Spleen (tissue), 7 donors: ENCODE data around the gene PPIC.

Experiments used
- CTCF ChIP-seq, 11 experiments: fragments of 200-600 bp in 7 of 11; fragments of 450-650 bp in 4 of 11; sonication (generic) in 4 of 11; IDR thresholded peaks in 8 of 11; conservative IDR thresholded peaks in 3 of 11; 1 replicate in 7 of 11; 2 replicates in 4 of 11; pipeline versions ENCODE4 v1.4.0 to v1.8.0; 2016 to 2021; ENCODE audit warnings: antibody characterized with exemption in 11 of 11, inconsistent platforms in 4 of 11, mild to moderate bottlenecking in 1 of 11
- POLR2A ChIP-seq, 3 donors: fragments of 450-650 bp; IDR thresholded peaks; one replicate each; pipeline ENCODE4 v1.5.1; 2017; ENCODE audit warnings: antibody characterized with exemption in 3 of 3, mild to moderate bottlenecking in 1 of 3
- POLR2AphosphoS5 ChIP-seq, 3 donors: sonication (generic); formaldehyde crosslinking; IDR thresholded peaks; one replicate each; pipeline ENCODE4 v1.5.1; 2017; ENCODE audit warnings: antibody characterized with exemption in 3 of 3
- donor health status: DM: no; HTN: no; CAD: no; lungs with moderate emphysema.
- donor health status: DM: no; HTN: no; CAD: no.
- donor health status: DM: no; HTN: no; CAD: no.

- no peak for TF ChIP-seq CTCF (IDR thresholded peaks at IDR 0.05 in 8 of 11, conservative IDR thresholded peaks at IDR 0.05 in 3 of 11)
- TF ChIP-seq POLR2AphosphoS5 (IDR thresholded peaks at IDR 0.05) = no peak
- no peak for TF ChIP-seq POLR2A (IDR thresholded peaks at IDR 0.05)
Measured at GRCh38 chr5:122985006-122985700, 51.4 kb downstream of the PPIC start.
